Stimulated activated CD4-positive, alpha-beta T cell treated with anti-CD3 and anti-CD28 coated beads, Interleukin-2, amount 100 ng/mL, for 48 hours (primary cell): ENCODE results near the gene KCNMB2.
"Not testable (repeated sequence)": the region's sequence is repeated elsewhere in the genome, so short reads cannot be mapped to it uniquely, and the experiment has no call there.

Experiments
- DNase-seq, 2 donors: peaks; one replicate each; pipeline ENCODE4 v3.0.0-alpha.2; 2020

Gene KCNMB2

DNA sequence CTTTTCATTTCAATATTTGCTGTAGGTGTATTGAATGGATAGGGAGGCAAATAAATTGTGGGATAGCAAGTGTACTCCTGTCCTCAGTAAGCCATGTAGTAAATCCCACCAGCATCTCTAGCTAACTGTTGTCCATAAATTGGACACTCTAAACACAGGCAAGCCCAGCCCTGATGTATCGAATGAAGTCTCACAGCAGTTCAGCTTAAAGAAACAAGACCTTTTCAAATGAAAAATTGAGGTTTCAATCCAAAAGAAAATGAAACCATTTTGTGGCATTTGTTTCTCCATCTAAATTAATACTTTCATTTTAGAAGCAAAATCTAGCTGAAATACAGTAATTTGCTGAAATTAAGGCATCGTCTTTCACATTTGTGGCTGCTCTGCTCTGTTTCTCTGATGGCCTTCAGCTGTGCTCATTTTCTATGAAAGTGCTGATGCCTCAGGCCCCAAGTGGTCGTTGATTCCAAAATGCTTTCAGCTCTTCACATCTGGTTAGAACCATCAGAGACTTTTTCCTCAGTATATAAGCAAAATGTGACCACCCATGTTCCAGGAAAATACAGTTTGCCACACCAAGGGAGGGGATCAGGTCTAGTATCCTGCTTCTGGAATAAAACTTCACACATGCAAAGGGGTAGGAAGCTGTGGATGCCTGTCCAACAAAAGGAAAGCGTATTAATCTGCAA, 290.3 kb downstream of the KCNMB2 start:
- no peak for DNase-seq

DNA sequence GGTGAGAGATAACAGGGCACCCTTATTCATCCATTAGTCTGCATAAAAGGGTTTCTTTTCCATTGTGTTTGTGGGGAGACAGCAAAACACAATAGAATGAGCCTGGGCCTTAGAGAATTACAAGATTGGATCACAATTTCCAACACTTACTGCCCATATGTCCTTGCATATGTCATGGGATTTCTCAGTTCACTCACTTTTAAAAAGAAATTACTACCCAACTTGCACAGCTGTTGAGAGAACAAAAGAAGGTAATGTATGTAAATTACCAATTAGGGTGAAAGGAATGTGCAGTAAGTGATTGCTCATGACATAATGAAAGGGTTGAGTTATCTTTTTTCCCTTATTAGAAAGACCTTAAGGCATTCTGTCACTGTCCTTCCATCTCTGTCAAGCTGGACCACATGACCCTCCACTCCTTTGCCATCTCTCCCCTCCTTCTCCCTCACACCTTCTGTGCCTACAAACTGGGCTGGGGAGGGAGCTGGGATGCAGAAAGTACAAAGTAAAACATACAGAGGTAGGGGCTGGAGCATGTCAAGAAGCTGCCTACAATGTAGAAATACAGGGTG, 291.1 kb downstream of the KCNMB2 start:
- no peak for DNase-seq

DNA sequence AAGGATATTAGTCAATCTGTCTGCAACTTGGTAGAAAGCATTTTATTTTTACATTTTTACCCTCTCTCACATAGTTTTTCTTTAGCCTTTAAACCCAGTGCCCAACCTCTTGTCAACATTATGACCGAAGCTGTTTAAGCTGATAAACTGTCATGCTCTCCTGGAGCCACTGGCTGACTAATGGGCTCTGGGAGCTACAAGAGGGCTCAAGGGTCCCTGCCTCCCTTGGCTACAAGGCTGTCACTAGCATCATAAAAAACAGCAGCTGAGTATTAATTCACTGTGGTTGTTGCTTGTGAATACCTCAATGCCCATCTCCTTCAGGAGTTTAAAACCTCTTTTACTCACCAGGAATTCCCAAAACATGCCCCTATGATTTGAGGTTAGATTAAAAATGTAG, 297.5 kb downstream of the KCNMB2 start:
- DNase-seq = no peak

DNA sequence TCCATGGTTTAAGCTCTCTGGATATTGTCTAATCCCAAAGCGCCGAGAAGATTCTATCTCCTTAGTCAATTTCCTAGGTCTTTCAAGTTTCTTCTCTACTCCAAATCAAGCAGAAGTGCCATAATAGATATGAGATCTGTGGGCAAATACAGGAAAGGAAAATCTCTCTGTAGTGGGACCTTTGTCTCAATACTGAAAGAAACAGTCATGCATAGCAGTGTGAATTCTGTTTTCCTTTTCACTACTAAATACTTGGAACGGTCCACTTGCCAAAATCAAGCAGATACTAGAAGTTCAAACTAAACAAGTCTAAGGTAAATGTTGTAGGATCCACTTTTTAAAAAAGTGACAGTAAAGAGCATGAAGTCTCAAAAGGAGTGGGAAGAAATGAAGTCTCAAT, 298.8 kb downstream of the KCNMB2 start:
- no peak for DNase-seq

DNA sequence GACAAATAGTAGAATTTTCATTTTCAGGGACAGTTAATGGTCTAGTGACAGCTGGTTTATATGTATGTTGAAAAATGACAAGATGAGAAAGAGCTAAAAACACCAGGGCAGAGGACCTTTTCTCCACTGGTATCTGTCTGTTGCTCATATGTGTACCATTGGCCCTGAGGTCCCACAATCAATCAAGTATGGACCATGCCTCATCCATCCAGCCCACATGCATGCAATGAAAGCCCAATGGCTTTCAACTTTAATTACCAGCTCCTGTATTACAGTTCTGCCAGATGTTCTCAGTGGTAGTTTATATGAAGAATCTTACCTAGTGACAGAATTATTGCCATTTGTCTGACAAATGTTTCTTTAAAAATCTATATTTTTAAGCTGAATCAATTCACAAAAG, 301.3 kb downstream of the KCNMB2 start:
- DNase-seq = no peak

DNA sequence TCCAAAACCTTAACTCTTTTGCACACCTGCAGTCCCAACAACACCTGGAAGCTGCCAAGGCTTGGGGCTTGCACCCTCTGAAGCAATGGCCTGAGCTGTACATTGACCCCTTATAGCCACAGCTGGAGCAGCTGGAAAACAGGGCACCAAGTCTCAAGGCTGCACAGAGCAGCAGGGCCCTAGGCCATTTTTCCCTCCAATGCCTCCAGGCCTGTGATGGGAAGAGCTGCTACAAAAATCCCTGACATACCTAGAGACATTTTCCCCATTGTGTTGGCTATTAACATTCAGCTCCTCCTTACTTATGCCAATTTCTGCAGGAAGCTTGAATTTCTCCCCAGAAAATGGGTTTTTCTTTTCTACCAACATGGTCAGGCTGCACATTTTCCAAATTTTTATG, 304.4 kb downstream of the KCNMB2 start:
- no peak for DNase-seq

DNA sequence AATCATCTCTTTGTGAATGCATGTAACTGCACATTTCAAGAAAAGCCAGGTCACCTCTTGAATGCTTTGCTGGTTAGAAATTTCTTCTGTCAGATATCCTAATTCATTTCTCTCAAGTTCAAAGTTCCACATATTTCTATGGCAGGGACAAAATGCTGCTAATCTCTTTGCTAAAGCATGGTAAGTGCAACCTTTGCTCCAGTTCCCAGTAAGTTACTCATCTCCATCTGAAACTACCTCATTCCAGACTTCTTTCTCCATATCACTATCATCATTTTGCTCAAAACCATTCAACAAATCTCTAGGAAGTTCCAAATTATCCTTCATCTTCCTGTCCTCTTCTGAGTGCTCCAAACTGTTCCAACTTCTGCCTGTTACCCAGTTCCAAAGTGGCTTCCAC, 304.8 kb downstream of the KCNMB2 start:
- no peak for DNase-seq

DNA sequence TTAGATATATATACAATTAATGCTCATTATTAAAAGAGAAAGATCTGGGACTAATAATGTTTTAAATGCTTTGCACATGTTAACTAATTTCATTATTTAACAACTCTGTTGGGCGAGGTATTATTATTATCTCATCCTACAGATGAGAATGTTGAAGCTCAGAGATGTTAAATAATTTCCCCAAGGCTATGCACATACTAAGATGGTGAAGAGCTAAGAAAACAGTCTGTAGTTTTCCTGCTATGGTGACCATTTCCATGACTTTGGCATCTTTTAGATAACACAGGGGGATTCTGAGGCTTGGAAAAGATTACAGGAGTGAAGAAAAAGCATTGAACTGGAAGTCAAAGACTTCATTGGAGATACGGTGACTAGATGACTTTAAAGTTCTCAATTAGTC, 308.7 kb downstream of the KCNMB2 start:
- DNase-seq = no peak

DNA sequence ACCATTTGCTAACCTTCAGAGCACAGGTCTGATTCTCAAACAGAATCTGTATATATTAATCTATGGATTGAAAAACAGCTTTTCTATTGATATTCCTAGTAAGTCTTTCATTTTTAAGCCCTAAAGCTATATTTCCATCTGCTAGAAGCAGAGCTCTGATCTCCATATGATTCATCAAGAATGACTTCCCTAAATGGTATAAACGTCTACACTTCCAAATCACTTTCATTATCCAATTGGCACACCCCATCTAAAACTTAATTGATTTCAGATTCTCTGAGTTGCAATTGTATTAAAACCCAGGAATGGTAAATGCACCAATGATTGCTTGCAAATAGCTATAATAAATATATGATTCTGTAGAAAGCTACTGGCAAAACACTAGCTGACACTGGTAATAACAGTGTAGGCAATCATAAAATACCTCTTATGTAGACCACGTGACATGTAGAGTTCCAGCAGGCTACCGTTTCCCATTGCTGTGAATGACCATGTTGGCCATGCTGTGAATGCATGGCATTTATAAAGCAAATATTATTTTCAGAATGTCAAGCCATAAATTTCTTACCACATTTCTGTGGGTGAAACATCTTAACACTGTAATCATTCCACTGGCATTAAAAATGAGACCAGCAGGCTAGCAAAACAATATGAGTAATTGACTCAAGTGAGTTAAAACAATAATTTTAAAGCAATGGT, 309.3 kb downstream of the KCNMB2 start:
- DNase-seq = no peak

DNA sequence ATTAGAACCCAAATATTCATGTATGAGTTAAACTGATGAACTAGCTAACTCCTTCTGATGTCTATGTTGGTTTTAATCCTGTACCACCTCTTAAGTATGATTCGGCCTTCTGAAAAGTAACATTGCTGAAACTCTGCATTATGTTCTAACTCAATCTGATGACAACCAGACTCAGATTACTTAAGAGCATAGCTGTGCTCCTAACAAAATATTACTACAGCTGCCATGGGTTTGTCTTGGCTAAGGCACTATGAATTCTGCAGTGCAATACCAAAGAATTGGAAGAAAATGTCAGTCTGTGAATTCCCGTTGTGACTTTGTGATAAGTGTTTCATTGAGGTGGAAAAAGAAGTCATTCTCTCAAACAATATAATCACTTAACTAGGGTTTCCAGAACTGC, 311.0 kb downstream of the KCNMB2 start:
- DNase-seq = no peak

DNA sequence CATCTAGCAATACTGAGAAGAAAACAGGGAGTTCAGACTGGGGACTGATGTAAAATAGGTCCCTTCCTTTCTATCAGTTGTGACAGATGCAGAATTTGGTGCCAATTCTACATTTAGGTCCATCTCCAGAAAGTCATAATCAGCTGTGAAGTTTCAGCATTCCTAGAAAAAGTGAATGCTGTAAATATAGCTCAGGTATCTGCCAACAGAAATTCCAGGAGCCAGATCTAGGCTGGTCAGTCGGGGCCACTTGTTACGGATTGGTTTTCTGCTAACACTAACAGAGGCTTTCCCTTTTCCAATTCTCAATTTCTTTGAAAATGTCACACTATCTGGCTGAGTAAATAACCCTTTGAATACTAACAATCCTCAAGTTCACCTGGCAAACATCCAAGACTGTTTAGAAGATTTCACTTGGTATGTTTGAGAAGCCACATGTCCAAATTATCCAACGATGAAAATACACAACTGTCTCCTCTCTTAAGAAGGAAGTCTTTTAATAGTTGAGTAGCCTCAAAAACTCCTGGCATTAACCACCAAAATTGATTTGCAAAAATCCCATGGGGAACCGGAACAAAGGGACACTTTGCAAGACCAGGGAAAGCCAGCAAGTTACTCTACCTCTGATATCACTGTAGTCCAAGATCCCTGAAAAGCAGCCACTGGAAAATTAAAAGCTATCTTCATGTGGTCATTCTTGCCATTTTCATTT, 313.1 kb downstream of the KCNMB2 start:
- DNase-seq = no peak

DNA sequence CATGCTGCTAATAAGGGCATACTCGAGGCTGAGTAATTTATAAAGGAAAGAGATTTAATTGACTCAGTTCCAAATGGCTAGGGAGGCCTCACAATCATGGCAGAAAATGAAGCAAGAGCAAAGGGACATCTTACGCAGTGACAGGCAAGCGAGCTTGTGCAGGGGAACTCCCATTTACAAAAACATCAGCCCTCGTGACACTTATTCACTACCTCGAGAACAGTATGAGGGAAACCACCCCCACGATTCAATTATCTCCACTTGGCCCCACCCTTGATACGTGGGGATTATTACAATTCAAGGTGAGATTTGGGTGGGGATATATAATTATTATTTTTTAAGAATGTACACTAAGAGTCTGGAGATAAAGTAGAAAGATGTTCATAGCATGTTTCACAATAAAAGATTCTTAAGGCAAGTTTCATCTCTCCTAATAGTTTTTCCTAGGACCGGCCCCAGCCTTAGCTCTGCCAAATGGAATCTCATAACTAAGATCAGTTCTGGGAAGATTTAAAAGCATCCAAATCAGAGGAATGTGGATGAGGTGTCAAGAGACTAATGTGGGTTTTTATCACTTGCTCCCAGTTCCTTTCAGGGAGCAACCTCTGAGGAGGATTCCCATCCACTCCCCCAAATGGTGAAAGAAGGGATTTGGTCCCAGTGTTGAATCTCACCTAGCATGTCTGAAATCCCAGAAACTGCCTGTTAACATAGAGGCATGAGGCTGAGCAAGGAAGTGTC, 314.4 kb downstream of the KCNMB2 start:
- DNase-seq = no peak

DNA sequence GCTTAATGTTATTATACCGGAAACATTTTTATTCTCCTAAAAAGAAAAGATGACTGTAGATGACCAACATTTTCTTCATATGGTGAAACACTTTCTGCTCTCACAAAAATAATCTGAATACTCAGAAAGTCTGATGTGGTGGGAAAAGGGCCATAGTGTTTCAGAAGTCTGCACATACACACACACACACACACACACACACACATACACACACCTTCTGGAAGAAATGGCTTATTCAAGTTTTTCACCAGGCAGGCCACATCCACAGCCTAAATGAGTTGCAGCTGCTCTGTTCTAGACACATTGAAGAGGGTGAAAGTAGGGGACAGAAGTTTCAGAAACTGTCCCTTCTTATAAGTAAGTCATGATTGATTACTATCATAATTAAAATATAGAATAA, 315.3 kb downstream of the KCNMB2 start:
- no peak for DNase-seq

DNA sequence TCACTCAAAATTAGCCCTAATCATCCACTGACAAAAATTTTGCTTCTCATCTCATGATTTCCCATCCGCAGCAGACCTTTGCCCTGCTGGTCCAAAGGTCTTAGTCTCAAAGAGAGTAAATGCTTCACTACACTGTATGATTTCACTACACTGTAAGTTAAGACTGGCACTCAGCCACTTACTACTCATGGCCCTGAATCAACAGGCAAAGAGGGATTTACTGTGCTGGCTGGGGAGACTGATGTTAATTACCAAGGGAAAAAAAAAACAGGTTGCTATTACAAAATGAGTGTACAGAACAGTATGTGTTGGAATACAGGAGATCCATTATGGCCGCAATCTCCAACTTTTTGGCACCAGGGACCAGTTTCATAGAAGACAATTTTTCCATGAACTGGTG, 320.6 kb downstream of the KCNMB2 start:
- DNase-seq = no peak

DNA sequence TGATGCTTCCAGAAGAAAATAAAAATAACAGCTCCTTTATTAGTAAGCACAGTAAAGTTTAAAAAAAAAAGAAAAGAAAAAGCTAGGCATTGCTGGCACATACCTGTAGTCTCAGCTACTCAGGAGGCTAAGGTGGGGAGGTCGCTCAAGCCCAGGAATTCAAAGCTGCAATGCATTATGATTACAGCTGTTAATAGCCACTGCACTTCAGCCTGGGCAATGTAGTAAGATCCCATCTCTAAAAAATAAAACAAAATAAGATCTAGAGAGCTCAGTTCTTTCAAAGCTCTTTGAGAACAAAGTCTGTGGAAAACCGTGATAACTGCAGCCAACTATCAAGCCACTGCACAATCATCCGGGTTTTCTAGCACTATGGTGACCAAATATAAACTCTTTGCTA, 323.1 kb downstream of the KCNMB2 start:
- DNase-seq = no peak

DNA sequence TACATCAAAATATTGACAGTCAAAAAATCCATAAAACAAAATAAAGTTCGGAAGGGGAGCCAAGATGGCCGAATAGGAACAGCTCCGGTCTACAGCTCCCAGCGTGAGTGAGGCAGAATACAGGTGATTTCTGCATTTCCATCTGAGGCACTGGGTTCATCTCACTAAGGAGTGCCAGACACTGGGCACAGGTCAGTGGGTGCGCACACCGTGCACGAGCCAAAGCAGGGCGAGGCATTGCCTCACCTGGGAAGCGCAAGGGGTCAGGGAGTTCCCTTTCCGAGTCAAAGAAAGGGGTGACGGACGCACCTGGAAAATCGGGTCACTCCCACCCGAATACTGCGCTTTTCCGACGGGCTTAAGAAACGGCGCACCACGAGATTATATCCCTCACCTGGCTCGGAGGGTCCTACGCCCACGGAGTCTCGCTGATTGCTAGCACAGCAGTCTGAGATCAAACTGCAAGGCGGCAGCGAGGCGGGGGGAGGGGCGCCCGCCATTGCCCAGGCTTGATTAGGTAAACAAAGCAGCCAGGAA, 323.7 kb downstream of the KCNMB2 start:
- DNase-seq = not testable (repeated sequence)

DNA sequence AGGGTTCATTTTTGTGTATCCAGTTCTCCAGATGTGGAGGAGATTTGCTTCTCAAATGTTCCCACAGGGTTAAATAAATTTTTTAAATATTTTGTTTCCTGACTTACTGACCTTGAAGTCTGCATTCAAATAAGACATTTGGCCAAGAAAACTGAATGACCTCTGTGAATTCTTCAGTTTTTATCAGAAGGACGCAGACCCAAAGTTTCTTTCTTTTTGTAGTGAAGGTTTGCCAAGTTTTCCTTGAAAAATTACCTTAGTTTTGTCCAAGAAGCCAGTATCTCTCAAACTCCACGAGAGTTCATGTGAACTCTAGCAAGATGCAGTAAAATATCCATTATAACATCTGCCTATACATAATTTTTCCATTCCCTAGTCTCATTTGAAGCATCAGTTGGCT, 332.4 kb downstream of the KCNMB2 start:
- DNase-seq = no peak

DNA sequence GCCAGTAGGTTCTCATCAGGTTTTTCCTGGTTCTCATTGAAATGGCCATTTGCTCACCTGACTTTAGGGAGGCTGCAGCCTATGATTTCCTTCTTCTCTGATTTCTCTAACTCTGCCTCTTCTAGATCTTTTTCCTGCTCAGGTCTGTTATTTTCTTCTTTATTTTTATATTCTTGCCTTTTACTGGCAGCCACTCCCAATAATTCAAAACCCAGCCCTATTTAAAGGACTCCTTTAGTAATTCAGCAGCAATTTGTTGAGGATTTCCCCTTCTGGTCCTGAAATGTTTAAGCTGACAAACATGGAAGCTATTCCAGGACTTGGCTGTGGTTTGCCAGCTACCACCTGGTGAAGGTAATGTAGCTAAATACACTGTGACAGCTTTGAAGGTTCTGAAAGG, 333.8 kb downstream of the KCNMB2 start:
- DNase-seq = no peak

DNA sequence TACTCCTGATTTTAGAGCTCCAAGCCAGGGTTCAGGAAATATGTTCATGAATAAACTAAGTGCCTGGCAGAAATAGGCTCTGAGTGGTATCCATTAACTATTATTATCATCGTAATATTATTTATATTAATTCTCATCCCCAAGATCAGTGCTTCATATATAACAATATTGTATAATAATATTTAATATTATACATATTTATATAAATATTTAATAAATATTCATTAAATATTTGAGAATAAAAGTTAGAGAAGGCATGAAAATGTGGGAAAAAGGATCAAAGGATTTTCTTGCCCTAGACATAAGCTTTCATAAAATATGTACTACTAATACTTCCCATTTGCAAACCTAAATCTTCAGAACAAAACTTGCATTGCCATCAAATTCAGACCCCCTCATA, 338.9 kb downstream of the KCNMB2 start:
- no peak for DNase-seq

DNA sequence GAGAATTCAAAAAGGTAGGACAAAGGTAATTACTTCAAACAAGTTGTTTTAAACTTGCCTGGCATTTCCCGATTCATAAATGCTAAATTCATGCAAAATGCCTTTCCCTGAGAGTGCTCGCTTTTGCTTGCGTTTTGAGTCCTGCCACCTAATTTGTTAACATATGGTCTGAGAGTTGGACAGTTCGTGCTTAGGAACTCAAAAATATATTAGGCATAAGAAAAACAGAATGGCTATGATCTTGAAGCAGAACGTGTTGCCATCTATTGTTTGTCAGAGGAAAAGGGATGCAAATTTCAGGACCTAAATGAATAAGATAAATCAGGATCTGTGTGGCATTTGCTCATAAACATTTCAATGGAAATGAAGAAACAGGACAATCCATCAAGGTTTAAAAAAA, 339.6 kb downstream of the KCNMB2 start:
- DNase-seq = no peak

DNA sequence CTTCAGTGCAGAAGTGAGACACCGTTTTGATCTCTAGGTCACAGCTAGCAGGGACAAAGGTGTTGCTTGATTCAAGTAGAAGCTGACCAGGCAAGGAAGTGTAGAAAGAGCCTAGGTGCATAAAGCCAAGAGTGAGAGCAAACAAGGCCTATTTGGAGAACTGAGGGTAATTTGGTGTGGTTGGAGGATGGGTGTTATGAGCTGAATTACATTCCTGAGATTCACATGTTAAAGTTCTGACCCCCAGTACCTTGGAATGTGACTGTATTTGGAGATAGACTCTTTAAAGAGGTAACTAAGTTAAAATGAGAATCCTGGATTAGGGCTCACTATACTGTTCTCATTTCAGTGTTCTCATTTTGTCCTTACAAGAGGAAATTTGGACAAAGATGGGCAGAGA, 344.0 kb downstream of the KCNMB2 start:
- no peak for DNase-seq
